ENCODE data around the gene FSD1L. TPM values are rescaled to one million over a fixed set of nuclear protein-coding genes. Genes with fewer than 3 reads are reported as not detected.
A peak's percentile ranks its signal among the peaks of the same experiment; 100 is the strongest.

The FSD1L gene
- total and polyA plus RNA-seq, 2 donors (not counting 1 experiment from before 2014, with no cell fraction given): 0.70 to 15.2 TPM

- CTCF ChIA-PET: interaction anchor here (0.7 to 1.5 kb wide), 2 partner anchors 26 to 585 kb away, joined by 4 to 5 read pairs; no protein-coding TSS in a partner anchor
- POLR2A ChIA-PET: interaction anchor here (0.6 kb wide), 1 partner anchor 523 kb away, joined by 3 read pairs; no protein-coding TSS in a partner anchor
Measured at GRCh38 chr9:105447386-105447813, 434 bp upstream of the FSD1L start.

More at GRCh38 chr9:105447386-105447813, 434 bp upstream of the FSD1L start:
- Mint-ChIP-seq H3K27me3 (no peaks in the 10 kb centered on the region), H3K4me1 (peaks cover 17% of the 10 kb centered on the region), H3K27ac (peak overlapping the region; percentile 89), H3K9me3 (ENCODE audit: insufficient read depth) (no peaks in the 10 kb centered on the region), H3K4me3 (peak overlapping the region; percentile 90)
- Histone ChIP-seq H3K27me3 (replicated peaks in 1 of 4; ENCODE audit: control extremely low read depth in 1 of 4, control insufficient read depth in 3 of 4, insufficient read depth in 4 of 4, low read length in 3 of 4) (no peaks in the 10 kb centered on the region), H2AFZ (ENCODE audit: insufficient read depth, low read depth, low read length, poor library complexity, severe bottlenecking) (peak overlapping the region; percentile 91), H3K4me1 (ENCODE audit: control insufficient read depth in 2 of 2, insufficient read depth in 2 of 2, low read length in 2 of 2) (peaks cover 9 to 11% of the 10 kb centered on the region in 2 donors), H3K36me3 (replicated peaks in 1 of 2; ENCODE audit: control extremely low read depth in 1 of 2, control insufficient read depth in 1 of 2, extremely low read depth in 1 of 2, insufficient read depth in 2 of 2, low read length in 1 of 2) (no peaks in the 10 kb centered on the region), H3K9me3 (ENCODE audit: control extremely low read depth in 1 of 3, control insufficient read depth in 2 of 3, insufficient read depth in 1 of 3, low read length in 2 of 3) (no peaks in the 10 kb centered on the region), H3K27ac (ENCODE audit: low read length in 2 of 2) (peak overlapping the region; percentile 21 to 24), H3K79me2 (ENCODE audit: control insufficient read depth, insufficient read depth, low read length) (no peaks in the 10 kb centered on the region), H3K4me2 (replicated peaks; ENCODE audit: low read depth, low read length, poor library complexity, severe bottlenecking) (peak overlapping the region; percentile 91), H3K4me3 (ENCODE audit: control extremely low read depth in 1 of 5, extremely low read depth in 1 of 5, insufficient read depth in 1 of 5, low read depth in 2 of 5, low read length in 4 of 5) (peak overlapping the region in 4 of 5 experiments; percentile 69 to 83 (median 74)), H4K20me1 (ENCODE audit: control insufficient read depth, insufficient read depth, low read length, poor library complexity, severe bottlenecking) (no peaks in the 10 kb centered on the region), H3K9ac (ENCODE audit: low read length) (peak overlapping the region; percentile 78)
- ATAC-seq (ENCODE audit: low read depth): no peak
- WGBS (ENCODE audit: insufficient coverage): 64% methylated on average over 6 of the region's 16 CpGs
- DNase-seq: no peak
- TF ChIP-seq CTCF (IDR thresholded peaks at IDR 0.05) (no peak), EZH2 (IDR thresholded peaks at IDR 0.05; ENCODE audit: borderline replicate concordance, insufficient read depth, low read depth, low read length, poor library complexity, severe bottlenecking) (no peak)
- intact Hi-C loops (cut with micrococcal nuclease): loop anchor here (2.0 to 10.0 kb wide), 3 partner anchors 110 to 703 kb away; partner anchors contain the start of genes FKTN and NIPSNAP3A
